ENCODE measurements around the gene ARHGAP23.
A peak's percentile ranks its signal among the peaks of the same experiment; 100 is the strongest.

ARHGAP23 gene

GRCh38 chr17:38447502-38448085, 19.3 kb downstream of the ARHGAP23 start:
- DNase-seq = no peak

DNA sequence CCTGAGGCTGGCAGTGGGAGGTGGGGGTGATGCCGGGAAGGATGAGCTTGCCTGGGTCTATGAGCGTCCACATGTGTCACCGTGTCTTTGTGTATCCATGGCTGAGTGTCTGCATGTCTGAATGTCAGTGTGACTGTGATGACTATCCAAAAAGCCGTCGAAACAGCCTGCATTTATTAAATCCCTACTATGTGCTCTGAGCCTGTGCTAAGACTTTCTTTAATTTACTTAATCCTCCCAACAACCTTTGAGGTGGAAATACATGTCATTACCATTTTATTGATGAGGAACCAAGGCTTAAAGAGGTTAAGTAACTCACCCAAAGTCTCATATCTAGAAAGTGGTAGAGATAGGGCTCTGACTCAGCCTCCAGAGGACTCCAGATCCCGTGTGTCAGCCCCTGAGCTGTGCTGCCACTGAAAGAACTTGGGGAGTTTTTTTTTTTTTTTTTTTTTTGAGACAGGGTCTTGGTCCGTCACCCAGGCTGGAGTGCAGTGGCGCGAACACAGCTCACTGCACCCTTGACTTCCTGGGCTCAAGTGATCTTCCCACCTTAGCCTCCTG, 20.0 kb downstream of the ARHGAP23 start:
- no peak for DNase-seq

- DNase-seq = no peak
These were observed 21.1 kb downstream of the ARHGAP23 start for GRCh38 chr17:38449364-38449763.

DNA sequence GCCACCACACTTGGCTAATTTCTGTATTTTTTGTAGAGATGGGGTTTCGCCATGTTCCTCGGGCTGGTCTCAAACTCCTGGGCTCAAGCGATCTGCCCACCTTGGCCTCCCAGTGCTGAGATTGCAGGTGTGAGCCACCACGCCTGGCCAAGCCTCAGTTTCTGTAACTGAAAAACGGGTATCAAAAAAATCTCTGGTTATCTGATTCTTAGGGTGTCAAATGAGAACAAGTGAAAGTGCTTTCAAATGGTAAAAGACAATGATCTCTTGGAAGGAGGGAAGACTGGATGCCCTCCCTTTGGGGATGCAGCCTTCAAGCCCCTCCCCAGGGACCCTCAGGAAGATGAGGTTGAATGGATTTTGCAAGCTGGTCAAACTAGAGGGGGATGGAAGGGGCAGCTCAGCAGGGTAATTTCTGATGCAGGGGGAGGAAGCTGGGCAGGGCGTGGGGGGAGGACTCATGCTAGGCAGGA, 22.3 kb downstream of the ARHGAP23 start:
- no peak for DNase-seq

DNA sequence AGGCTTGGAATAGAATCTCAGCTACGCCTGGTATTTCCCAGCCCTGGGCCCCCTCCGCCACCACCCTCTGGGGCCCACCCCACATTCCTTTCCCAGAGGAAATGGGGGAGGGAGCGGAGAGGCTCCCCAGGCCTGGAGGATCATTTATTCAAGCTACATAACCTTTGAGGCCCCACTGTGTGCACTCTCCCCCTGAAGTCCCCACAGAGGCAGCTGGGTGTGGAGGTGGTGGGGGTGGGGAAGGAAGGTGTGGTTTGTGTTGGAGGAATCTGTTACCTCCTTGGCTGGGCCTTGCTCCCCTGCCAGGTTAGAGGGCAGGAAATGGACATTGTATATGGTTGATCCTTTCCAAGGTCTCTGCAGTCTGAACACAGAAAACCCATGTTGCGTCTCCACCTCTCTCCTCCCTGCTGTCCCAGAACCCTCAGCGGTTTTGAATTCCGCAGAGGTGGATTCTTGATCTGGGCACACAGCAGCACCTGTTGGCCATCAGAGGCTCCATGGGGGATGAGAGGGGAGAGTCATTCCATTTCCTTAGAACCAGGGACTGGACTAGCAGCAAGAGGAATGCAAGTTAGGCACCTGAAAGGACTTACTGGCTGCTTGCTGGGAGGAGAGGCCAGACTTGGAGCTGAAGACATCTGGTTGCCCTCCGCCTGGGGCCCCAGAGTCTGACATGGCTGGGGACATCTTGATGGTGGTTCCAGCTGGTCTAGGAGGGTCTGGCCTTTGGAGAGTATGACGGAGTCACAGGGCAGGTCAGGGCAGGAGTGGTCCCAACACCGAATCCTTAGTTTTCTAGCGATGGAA, 23.0 kb downstream of the ARHGAP23 start:
- no peak for DNase-seq

DNA sequence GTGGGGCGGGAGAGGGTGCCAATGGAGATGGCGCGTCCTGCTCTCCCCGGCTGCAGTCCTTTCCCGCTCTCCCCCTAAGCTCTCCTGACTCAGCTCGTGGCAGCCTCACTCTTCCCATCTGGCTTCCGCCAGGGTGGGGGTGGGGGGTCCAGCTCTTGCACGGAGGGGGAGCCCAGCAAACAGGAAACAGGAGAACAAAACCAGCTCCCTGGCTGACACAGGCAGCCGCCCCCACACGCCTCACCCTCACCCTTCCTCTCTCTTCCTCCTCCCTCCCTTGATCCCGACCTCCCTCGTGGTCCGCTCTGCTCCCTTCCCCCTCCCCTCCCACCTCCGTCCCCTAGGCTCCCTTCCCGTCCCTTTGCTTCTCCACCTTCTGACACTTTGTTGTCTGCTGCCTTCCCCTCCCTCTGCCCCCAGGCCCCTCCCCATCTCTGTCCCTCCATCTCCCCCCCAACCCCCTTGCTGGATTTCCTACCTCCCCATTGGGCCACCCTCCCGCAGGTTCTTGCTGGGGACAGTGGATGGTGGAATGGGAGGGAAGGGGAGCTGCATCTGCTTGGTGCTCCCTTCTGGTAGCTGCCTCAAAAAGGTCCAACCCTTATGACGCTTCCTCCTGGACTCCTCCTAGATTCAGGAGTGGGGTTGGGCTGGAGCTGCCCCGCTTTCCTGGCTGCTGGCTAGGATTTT, 23.7 kb downstream of the ARHGAP23 start:
- no peak for DNase-seq

GRCh38 chr17:38452719-38453118, 24.5 kb downstream of the ARHGAP23 start:
- DNase-seq = no peak

DNA sequence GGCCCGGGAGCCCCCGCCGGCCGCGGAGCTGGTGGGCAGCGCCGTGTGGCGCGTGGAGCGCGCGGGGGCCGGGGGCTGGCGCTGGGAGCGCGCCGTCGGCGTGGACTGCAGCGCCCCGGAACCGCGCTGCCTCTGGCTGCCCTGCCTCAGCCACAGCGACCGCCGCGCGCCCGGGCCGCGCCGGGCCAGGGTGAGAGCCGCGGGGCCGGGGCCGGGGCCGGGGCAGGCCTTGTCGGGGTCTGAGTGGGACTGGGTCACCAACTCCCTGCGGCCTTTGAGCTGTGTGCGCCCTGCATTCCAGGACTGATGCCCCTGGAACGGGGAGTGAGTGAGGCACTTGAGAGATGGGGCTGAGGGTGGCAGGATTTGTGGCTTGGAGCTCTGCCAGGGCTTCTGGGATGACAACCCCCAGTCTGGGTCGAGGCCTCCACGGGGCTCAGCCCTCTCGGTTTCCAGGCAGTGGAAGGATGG, 25.7 kb downstream of the ARHGAP23 start:
- DNase-seq = no peak

DNA sequence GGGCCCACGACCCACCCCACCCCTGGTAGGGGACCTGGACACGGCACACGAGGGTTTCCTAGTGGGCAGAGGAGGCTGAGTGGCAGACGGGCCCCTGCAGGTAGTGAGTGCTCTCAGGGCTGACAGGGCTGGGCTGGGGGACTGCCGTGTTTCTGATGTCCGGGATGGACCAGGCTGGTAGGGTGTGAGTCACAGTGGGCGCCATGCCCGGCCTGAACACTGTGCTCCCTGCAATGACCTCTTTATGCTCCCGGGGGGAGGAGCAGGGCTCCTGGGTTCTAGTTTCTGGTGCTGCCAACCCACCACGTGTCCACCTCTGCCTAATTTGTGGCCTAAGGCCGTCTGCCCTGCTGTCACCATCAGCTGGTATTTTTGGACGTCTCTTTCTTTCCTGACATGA, 26.3 kb downstream of the ARHGAP23 start:
- DNase-seq = no peak

DNA sequence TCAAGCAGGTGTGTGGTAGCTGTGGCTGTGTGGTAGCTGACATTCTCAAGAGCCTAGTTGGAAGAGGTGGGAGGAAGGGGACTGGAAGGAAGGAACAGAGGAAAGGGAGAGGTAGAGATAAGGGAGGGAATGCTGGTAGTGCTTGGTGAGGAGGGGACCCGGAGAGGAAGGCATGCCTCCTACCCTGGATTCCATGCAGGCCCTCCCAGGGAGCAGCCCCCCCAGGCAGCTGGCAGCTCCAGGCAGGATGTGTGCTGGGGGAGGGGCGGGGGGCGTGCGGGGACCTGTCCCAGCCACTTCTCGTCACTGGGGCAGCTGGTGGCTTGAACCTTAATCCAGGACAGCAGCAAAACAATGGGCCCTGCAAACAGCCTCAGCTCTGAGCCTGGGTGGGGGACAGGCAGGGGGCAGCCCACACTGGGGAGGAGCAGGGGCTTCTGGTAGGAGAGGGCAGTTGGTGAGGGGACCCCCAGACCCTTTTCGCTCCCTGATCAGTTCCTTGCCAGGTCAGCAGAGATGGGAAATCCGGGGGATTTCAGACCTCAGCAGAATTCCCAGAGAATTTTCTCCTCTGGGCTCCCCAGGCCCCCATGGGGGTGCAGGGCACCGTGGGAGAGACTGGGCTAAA, 27.1 kb downstream of the ARHGAP23 start:
- peak; percentile 34 for DNase-seq

DNA sequence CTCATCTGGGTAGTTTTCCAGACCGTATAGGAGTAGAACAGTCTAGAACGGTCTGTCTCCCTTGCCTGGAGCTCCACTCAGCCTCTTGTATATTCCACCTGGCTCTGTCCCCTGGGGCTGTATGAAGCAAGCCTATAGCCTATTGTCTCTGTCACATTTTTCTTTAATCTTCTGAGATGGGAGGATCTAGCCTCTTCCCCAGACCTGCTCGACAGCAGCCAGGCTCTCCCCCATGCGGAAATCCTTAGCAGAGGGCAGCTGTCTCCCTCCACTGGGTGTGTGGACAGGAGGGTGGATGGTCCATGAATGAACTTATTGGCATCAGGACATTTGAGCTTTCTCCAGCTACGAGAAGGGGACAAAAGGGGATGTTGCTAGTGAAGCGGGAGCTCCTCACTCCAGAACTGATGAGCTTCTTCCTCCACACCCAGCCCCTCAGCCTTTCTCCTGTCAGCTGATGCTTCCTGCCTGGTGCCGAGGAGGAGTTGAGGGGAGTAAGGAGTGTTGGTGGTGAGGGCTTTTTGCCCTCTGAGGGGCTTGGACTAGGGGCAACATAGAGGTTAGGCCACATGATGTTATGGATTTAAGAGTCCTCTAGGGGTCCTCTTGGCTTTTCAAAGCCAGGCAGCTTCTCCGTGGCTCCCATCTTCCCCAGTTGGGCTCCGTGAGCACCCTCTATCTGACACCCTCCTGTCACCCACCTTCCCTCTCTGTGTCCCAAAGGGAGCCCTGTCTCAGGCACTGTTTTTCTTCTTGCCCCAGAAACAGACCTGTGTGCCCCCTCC, 28.0 kb downstream of the ARHGAP23 start:
- DNase-seq = peak; percentile 46

DNA sequence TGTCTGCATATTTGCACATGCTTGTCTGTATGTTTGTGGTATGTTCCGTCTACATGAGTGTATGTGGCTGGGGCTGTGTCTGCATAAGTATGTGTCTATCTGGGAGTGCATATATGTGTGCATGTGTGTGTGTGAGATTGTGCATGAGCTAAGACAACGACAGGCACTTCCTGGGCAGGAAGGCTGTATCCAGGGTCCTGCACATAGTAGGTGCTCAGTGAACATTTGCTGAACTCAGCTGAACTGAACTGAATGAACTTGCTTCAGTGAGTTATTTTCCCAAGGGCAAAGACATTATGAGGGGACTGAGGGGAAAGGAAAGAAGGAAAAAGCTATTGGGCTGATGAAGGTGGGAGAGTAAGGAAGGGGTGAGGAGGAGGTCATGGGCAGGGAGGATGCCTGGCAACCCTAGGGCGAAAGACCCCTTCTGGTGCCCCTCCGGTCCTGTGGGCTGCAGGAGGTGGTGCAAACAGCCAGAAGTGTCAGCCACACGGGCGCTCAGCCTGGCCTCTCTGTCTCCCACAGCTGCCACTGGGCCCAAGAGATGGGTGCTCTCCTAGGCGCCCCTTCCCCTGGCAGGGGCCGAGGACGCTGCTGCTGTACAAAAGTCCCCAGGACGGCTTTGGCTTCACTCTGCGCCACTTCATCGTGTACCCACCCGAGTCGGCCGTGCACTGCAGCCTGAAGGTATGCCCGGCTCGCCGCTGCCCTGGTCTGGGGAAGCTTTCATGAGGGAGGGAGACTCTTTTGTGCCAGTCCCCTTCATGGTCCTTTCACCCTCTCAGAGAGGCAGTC, 29.5 kb downstream of the ARHGAP23 start:
- no peak for DNase-seq

DNA sequence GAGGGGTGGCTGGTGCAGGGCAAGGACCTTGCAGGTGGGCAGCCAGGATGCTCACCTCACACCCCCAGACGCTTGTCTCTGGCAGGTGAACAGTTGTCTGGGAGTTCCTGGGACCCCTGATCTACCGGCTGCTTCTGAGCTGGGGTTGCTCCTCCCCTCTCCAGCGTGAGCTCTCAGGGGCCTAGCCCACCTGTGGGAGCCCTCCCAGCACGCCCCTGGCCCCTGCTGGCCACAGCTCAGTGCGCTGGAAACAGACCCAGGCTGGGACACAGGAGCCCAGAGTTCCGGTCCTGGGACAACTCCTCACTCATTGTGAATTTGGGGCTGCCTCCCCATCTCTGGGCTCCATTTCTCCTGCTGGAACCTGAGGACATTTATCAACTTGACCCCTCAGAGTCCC, 30.3 kb downstream of the ARHGAP23 start:
- DNase-seq = no peak

DNA sequence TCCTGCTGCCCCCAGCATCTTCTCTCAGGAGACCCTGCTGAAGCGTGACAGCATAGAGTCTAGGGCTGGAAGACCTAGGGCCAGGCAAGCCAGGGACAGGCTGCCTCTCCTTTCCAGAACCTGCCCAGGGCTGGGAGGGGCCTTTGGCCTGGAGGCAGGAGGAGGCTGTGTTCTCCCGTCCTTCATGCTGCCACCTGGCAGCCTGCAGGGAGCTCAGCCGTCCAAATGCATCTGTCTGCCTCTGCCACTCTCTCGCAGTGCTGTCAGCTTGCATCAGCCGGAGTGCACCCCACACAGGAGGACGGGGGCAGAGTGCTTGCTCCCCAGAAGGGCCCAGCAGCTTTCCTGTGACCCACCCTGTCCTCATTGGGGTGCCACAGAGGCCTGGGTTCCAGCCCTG, 31.3 kb downstream of the ARHGAP23 start:
- no peak for DNase-seq

- no peak for DNase-seq
These were observed 31.9 kb downstream of the ARHGAP23 start for GRCh38 chr17:38460082-38460715.

DNA sequence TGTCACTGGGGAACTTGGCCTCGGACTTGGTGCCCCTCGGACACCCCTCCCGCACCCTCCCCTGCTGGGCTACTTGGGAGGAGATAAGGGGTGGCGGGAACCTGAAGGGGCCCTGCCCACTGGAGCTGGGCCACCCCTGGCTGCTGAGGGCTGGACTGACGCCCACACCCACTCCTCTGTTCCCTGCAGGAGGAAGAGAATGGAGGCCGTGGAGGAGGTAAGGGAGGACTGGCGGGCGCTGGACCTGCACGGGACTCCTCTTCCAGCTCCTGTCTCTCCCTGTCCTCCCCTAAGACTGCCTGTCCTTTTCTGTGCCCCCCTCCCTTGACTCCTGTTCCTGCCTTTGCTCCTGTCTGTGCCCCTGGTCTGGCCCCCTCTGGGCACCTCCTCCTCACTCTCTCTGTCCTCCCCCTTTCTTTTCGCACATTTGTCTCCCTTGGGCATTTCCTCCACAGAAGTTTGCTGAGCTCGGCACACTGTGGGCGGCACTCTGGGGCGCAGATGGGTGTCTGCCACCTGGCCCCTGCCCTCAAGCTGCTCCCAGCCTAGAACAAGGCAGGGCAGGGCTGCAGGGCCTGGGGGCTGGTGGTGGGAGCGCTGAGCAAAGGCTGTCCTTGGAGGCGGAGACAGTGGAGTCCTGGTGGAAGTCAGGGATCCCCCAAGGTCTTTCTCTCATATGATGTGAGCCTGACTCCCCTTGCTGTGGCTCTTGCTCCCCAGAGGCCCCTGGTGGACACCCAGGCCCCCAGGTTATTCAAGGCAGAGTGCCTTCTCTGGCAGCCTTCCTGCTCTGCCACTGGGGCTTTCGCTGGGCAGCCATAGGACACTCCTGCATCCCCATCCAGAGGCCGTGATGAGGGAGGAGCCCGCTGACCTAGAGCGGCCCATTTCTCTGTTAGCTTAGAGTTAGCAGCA, 32.7 kb downstream of the ARHGAP23 start:
- DNase-seq = no peak

DNA sequence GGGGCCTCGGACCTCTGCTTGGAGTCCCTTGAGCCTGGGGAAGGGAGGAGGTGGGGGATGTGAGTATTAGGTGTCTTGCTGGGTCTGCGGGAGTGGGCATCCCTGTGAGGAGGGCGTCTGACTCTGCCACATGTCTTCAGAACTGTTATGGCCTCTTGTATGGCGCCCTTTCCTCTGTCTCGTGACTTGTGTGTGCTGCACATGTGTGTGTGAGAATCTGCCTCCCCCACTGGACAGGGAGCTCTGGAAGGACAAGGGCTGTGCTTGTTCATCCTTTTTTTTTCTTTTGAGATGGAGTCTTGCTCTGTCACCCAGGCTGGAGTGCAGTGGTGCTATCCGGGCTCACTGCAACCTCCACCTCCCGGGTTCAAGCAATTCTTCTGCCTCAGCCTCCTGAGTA, 33.4 kb downstream of the ARHGAP23 start:
- DNase-seq = no peak

DNA sequence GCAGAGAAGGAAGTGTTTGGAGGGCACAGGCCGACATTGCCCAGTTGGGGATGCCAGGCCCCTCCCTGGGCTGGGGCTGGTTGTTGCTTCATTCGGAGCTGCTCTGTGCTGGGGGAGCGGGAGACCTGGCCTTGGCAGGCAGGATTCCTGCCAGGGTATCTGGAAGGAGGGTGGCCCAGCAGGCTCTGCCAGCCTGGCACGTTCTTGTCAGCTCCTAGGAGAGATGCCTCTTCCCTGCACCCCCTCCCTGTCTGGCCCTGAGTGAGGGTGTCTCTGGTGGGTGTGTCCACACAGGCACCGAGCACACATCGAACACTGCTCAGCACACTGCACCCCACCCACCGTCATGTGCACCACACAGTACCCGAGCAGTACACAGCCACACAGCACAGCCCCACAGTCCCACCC, 35.2 kb downstream of the ARHGAP23 start:
- DNase-seq = no peak

- no peak for DNase-seq
These were observed 36.0 kb downstream of the ARHGAP23 start for GRCh38 chr17:38464251-38464722.
